ENCODE data around the gene PDGFC. TPM values are rescaled to one million over a fixed set of nuclear protein-coding genes. Genes with fewer than 3 reads are reported as not detected.

PDGFC gene
- total RNA-seq, 2 donors from 2014 or later: 19.1 to 21.8 TPM

- H3K36me3 ChIP-seq (replicated peaks in 1 of 2; ENCODE audit: insufficient read depth in 1 of 2, low read depth in 2 of 2): no peaks in the 10 kb centered on the region
- ATAC-seq: no peak
- 74 to 84% methylated on average over 2 of the region's 2 CpGs for WGBS, 2 donors
- H3K27ac ChIP-seq: no peak overlapping the region
- DNase-seq: no peak
- no peaks in the 10 kb centered on the region for H3K4me1 ChIP-seq
- intact Hi-C loops (cut with DNase I): no loop called here
- no peaks in the 10 kb centered on the region for H3K27me3 ChIP-seq
- H3K4me3 ChIP-seq: no peak overlapping the region
- no peak for TF ChIP-seq CTCF (IDR thresholded peaks at IDR 0.05)
- TF ChIP-seq POLR2A (IDR thresholded peaks at IDR 0.05): no peak
- H3K9me3 ChIP-seq: no peaks in the 10 kb centered on the region
These were observed 106.1 kb downstream of the PDGFC start for GRCh38 chr4:156865451-156865850.

GRCh38 chr4:156858071-156858470, 113.5 kb downstream of the PDGFC start:
- no peak overlapping the region for H3K4me3 ChIP-seq
- WGBS, 2 donors: 90 to 96% methylated on average over 3 of the region's 3 CpGs
- TF ChIP-seq POLR2A (IDR thresholded peaks at IDR 0.05): no peak
- no peak for TF ChIP-seq CTCF (IDR thresholded peaks at IDR 0.05)
- ATAC-seq: no peak
- no peaks in the 10 kb centered on the region for H3K27me3 ChIP-seq
- no peaks in the 10 kb centered on the region for H3K36me3 ChIP-seq (replicated peaks in 1 of 2; ENCODE audit: insufficient read depth in 1 of 2, low read depth in 2 of 2)
- H3K4me1 ChIP-seq: peaks cover 3% of the 10 kb centered on the region
- intact Hi-C loops (cut with DNase I): no loop called here
- DNase-seq: no peak
- H3K9me3 ChIP-seq: no peaks in the 10 kb centered on the region
- H3K27ac ChIP-seq: no peak overlapping the region

GRCh38 chr4:156838761-156839160, 132.8 kb downstream of the PDGFC start:
- Histone ChIP-seq H3K4me3 (no peak overlapping the region), H3K36me3 (replicated peaks in 1 of 2; ENCODE audit: insufficient read depth in 1 of 2, low read depth in 2 of 2) (no peaks in the 10 kb centered on the region), H3K27me3 (no peaks in the 10 kb centered on the region), H3K4me1 (peaks cover 1% of the 10 kb centered on the region), H3K27ac (no peak overlapping the region), H3K9me3 (no peaks in the 10 kb centered on the region)
- ATAC-seq: no peak
- TF ChIP-seq CTCF (IDR thresholded peaks at IDR 0.05) (no peak), POLR2A (IDR thresholded peaks at IDR 0.05) (no peak)
- 90 to 91% methylated on average over 5 of the region's 5 CpGs for WGBS, 2 donors
- no peak for DNase-seq
- intact Hi-C loops (cut with DNase I): no loop called here

GRCh38 chr4:156837625-156838345, 133.8 kb downstream of the PDGFC start:
- 91 to 100% methylated on average over 2 of the region's 2 CpGs for WGBS, 2 donors
- Histone ChIP-seq H3K27ac (no peak overlapping the region), H3K4me1 (peaks cover 3% of the 10 kb centered on the region), H3K27me3 (no peaks in the 10 kb centered on the region), H3K4me3 (no peak overlapping the region), H3K9me3 (no peaks in the 10 kb centered on the region), H3K36me3 (replicated peaks in 1 of 2; ENCODE audit: insufficient read depth in 1 of 2, low read depth in 2 of 2) (no peaks in the 10 kb centered on the region)
- ATAC-seq (no peak), DNase-seq (no peak)
- TF ChIP-seq POLR2A (IDR thresholded peaks at IDR 0.05) (no peak), CTCF (IDR thresholded peaks at IDR 0.05) (no peak)
- intact Hi-C loops (cut with DNase I): no loop called here

- 96% methylated on average over 3 of the region's 3 CpGs for WGBS, 2 donors
- no peaks in the 10 kb centered on the region for H3K36me3 ChIP-seq (replicated peaks in 1 of 2; ENCODE audit: insufficient read depth in 1 of 2, low read depth in 2 of 2)
- TF ChIP-seq POLR2A (IDR thresholded peaks at IDR 0.05): no peak
- no peak overlapping the region for H3K27ac ChIP-seq
- H3K4me1 ChIP-seq: peaks cover 6% of the 10 kb centered on the region
- intact Hi-C loops (cut with DNase I): no loop called here
- H3K9me3 ChIP-seq: no peaks in the 10 kb centered on the region
- no peaks in the 10 kb centered on the region for H3K27me3 ChIP-seq
- DNase-seq (no peak), ATAC-seq (no peak)
- H3K4me3 ChIP-seq: no peak overlapping the region
These were observed 138.7 kb downstream of the PDGFC start for GRCh38 chr4:156832886-156833285.
